Loucy (cell line): ENCODE data around the gene ZNF181.

ENCODE experiments used
- EZH2phosphoT487 ChIP-seq: fragments of 200-600 bp; IDR thresholded peaks from 2 replicates; pipeline ENCODE4 v1.6.1; 2018; ENCODE audit warnings: antibody characterized with exemption, mild to moderate bottlenecking, moderate library complexity, borderline replicate concordance
- TF ChIP-seq, protein P1 (sequence below): fragments of 200-600 bp; sonication (generic); conservative IDR thresholded peaks from 2 replicates; pipeline ENCODE4 v1.5.1; 2014; ENCODE audit warnings: mild to moderate bottlenecking, antibody characterized with exemption, low read length

DNA sequence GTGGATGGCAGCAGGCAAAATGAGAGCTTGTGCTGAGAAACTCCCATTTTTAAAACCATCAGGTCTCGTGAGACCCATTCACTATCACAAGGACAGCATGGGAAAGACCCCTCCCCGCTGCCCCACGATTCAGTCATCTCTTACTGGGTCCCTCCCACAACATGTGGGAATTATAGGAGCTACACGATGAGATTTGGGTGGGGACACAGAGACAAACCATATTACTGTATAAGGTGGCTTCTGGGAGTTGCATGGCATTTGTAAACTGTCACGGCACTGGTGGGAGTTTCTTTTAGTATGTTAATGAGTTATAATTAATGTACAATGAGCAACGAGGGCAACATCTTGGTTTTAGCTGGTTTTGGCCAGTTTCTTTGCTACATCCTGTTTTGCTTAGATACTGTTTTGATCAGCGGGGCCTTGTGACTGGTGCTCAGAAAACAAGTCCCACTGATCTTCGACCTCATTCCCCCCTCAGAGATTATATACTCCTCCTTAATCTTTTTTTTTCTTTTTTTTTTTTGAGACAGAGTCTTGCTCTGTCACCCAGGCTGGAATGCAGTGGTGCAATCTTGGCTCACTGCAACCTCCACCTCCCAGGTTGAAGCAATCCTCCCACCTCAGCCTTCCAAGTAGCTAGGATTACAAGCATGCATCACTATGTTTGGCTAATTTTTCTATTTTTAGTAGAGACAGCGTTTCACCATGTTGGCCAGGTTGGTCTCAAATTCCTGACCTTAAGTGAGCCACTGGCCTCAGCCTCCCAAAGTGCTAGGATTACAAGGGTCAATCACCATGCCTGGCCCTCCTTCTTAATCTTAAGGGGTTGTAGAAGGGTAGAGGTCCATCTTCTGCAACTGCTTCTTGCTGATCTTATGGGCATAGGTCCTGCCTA lies 60.3 kb downstream of the ZNF181 start:
- TF ChIP-seq, protein P1, sequence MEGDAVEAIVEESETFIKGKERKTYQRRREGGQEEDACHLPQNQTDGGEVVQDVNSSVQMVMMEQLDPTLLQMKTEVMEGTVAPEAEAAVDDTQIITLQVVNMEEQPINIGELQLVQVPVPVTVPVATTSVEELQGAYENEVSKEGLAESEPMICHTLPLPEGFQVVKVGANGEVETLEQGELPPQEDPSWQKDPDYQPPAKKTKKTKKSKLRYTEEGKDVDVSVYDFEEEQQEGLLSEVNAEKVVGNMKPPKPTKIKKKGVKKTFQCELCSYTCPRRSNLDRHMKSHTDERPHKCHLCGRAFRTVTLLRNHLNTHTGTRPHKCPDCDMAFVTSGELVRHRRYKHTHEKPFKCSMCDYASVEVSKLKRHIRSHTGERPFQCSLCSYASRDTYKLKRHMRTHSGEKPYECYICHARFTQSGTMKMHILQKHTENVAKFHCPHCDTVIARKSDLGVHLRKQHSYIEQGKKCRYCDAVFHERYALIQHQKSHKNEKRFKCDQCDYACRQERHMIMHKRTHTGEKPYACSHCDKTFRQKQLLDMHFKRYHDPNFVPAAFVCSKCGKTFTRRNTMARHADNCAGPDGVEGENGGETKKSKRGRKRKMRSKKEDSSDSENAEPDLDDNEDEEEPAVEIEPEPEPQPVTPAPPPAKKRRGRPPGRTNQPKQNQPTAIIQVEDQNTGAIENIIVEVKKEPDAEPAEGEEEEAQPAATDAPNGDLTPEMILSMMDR, result no peak
- TF ChIP-seq EZH2phosphoT487, result no peak
